Anterior cingulate cortex (tissue), 58 donors: ENCODE measurements around the gene IGSF9B.

Experiments
- DNase-seq, 58 donors: peaks; one replicate each; lab custom pipeline; 2025; lab: John Stamatoyannopoulos, UW

IGSF9B gene

DNA sequence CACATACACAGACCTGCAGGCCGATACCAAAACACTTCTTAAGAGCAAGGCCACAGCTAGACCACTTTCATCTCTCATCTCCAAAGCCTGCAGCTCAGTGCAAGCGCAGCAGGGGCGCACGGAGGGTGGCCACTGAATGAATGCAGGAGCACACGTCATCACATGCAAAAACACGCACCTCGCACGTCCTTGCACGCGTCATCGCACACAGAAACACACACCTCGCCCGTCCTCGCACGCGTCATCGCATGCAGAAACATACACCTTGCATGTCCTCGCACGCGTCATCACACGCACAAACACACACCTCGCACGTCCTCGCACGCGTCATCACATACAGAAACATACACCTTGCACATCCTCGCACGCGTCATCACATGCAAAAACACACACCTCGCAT lies 17.2 kb downstream of the IGSF9B start:
- DNase-seq = no peak

DNA sequence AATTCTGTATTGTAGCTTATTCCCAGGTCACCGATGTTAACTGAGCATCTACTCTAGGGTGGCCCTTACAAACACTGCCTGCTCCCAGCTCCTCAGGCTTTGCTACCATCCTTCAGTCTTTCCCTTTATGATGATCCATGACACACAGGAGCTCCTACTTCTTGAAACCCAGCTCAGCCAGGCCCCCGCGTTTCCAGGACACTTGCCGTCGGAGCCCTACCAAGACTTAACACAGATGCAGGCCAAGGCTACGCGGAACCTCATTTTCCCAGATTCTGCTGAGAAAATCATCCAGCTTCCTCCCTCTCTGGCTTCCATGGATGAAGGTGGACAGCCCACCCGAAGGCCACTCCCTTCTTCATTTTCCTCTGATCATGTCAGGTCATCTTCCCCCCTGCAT lies 18.6 kb downstream of the IGSF9B start:
- no peak for DNase-seq

DNA sequence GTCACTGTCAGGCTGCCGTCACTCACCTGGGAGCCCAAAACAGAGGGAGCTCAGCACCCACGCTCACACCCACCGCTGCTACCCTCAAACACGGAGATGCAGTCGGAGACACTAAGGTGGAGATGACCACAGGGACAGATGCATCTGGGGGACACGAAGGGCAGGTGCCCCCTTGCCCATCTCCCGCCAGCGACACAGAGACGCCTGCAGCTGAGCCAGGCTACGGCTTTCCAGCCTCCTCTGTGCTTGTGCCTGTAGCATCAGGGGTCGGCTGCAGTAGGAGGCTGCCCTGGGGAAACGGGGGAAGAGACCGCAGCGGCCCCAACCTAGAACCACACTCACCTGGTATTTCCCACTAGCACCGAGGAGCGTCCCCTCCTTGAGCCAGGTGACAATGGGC lies 19.3 kb downstream of the IGSF9B start:
- no peak for DNase-seq

DNA sequence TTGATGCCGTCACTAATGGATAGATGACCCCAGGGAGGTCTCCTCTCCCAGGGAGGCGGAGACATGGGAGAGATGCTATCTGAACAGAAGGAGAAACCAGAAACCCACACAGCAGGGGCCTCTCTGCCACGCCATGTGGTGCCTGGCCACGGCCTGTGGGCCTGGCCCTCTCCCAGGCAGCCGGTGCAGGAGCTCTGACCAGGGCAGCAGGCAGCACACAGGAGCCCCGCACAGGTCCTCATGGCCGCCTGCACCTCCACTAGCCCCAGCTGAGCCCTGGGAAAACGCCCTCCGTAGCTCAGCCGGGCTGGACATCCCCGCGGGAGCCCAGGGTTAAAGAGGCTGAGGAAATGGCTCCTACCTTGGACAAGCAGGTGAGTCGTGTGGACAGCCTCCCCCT lies 19.8 kb downstream of the IGSF9B start:
- no peak for DNase-seq

DNA sequence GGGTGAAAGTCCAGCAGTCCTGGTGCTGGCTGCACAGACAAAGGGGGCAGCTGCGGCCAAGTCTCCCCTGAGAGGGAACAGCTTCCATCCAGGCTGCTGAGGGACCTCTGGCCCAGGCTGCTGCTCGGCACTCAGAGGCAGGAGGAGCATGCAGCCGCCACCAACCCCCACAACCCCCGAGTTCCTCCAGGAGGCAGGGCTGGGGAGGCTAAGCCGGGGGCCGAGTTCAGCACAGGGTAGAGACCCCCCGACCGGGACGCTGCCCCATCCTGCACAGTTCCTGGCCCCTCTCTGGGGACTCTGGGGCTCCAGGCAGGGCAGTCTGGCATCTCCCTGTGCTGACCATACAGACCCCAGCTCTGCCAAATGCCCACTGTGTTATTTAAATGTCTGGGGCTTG lies 20.2 kb downstream of the IGSF9B start:
- DNase-seq = no peak

DNA sequence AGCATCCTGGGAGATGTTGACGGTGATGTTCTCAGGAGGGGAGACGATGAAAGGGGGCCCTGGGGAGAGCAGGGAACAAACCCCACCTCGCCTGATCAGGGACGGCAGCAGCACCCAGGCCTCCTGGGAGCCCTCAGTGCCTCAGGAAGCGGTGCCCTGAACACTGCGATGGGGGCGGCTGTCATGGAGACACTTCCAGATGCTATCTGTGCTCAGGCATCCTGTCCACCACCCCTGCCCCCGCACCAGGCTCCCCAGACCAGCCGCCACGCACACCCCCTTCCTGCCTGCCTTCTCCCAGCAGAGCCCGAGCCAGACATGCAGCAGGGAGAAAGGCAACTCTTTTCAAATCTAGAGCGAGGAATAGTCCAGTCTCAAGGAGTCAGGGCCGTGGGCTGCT lies 20.6 kb downstream of the IGSF9B start:
- peak in 6 of 58 donors; percentile 18 to 39 (median 36) for DNase-seq

DNA sequence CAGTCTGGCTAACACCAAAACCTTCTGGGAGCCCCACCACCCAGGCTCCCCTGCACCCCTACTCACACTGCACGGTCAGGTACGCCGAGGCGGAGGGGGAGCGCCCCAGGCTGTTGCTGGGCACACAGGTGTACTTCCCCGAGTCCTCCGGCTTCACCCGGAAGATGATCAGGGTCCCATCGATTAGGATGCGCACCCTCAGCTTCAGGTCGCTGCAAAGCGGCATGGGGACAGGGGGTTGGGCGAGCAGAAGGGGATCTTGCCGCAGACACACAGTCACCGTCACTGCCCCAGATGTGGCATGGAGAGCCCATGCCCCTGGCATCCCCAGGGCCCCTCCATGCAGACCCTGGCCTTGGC lies 21.2 kb downstream of the IGSF9B start:
- no peak for DNase-seq

DNA sequence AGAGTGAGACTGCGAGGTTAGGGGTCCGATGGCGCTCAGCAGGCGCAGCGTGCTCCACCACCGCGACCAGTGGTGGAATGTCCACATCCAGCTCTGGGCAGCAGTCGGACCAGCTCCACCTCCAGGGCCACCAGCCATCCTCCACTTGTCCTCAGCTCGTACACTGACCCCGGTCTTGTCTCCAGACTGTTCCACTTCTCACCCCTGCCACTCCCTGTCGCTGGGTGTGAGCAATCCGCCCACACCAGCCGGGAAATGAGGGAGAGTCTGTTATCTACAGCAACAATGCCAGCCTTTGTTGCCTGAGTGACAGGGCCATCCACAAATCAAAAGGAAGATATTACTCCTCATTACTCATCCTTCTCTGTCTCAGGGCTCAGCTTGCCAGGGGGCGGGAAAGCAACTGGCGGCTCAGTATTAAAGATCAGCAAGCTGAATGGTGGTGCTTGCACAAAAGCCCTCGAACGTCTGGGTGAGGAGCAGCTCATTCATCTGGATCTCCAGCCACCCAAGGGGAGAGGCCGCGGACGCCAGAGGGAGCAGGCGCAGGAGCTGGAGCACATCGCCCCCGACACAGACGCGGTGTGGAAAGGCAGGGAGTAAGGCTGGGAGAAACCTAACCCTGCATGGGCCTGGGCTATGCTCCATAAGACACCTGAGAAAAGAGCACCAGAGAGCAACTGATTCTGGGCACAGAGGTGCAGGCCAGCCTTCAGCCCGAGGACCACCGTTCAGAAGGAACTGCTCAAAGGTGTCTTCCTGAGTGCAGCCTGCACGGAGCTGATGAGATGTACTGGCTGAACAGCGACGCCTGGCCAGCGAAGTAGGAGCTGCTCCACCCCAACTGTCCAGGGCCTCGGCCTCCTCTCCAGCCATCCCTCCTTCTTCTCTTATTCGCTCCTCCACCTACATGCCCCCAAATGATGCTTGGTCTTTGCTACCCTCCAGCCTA lies 21.9 kb downstream of the IGSF9B start:
- DNase-seq = peak in 53 of 58 donors; percentile 33 to 93 (median 76)

DNA sequence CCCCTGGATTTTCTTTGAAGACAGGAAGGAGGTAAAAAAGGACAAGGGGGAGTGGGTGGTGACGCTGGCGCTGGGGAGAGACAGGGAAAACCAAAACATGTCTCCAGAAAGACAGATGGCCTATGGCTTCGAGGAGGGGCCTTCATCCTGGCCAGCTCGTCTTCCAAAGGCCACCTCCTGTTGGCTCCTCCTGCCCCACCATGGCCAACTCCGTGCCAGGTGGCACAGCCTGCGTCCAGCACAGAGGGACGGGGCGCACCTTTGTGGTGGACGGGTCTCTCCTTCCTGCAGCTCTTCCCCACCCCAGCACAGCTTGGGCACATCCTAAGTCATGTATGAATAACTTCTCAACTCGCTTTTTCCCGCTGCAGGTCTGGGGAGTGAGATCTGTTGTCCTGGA lies 22.7 kb downstream of the IGSF9B start:
- DNase-seq = no peak

DNA sequence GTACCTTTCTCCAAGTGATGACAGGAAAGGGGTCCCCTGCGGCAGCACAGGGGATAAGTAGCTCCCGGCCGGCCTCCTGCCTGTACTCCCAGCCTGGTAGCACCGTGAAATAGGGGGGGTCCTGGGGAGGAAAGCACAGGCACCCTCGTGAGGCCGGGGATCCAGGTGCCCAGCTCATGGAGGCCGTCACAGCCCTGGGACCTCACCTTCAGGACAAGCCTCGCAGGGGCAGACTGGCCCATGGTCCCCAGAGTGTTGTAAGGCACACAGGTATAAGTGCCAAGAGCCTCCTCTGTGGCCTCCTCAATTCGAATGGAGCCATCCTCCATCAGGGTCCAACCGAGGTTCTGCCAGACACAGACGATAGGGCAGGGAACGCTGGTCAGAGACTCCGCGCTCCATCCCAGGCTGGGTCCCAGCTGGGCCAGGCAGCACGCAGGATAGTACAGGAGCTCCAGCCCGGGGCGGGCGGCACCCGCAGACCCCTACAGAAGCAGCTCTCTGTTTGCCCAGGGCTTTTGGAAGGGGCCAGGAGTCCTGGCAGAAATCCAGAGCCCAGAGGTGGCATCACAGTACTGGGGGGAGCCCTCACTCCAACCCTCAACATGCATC lies 25.2 kb downstream of the IGSF9B start:
- no peak for DNase-seq

DNA sequence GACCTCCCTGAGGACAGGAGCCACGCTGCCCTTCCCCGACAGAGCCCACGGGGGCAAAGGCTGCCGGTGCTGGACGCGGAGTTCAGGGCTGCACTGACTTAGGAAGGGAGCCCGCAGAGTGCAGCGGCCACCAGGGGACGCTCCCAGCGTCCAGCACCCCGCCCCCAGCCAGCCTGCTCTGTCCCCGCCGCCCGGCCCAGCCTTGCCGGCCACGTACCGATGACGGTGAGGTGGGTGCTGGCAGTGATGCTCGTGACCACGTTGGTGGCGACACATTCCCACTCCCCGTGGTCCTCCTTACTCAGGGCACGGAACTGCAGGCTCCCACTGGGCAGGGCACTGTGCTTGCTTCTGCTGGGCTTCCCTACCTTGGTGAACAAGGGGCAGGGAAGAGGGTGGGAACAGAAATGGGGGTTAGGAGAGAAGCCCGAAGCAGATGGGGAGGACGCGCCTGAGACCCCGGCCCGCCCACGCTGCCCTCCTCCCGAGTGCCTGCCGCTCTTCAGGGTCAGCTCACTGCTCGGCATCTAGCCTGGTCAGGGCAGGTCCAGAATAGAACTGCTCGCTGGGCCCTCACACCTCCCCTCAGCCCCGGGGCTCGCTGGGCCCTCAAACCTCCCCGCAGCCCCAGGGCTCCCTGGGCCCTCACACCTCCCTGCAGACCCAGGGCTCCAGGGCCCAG lies 25.9 kb downstream of the IGSF9B start:
- DNase-seq = no peak

DNA sequence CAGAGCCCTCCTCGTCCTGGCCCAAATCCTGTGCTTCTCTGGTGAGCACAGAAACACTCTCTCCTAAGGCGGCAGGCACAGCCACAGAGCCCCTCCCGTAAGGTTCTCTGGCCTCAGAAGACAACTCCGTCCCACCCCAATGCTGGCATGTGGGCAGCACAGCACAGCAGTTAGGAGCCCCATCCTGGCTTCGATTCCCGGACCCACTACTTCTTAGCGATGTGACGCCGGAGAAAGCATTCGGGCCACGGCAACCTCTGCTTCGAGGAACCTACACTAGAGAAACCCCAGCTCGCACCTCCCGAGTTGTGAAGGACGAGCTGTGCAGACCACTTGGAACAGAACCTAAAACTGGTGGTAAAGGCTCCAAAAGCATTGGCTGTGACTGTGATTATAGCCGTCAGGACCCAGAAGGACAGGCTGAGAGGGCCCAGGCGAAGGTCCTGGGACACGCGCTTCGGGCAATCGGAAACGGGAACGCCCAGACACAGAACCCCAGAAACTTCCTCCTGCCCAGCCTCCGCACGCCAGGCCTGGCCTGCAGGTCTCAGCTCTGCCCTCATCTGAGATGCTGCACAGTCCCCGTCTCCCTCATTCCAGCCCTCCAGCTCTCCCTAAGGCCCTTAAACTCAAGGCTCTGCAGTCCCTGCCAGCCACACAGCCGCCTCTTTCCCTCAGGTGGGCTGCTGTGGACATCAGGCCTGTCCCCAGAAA lies 26.6 kb downstream of the IGSF9B start:
- DNase-seq = no peak

DNA sequence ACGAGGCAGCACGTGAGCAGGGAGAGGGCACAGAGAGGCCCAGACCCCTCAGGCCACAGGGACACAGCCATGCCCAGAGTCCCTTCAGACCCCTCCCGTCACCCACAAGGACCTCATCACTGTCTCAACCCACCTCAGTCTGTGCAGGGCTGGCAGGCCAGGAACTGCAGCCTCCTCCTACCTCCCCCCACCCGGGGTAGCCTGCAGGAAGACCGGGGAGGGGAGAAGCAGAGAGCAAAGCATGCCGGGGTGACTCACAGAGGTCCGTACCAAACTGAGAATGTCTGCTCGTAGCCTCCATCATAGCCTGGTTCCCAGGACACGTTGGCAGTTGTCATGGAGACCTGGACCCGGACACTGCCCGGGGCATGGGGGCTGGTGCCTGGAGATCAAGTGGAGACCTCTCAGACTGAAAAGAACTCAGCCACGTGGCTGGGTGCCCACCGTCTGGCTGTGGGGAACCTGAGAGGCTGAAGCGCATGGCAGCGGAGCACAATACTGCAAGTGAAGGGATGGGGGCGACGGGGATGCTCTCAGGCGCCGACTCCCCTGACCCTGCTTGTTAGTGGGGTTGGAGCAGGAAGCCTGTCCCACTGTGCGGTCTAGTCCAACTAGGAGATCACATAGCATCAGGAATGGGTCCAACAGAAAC lies 27.2 kb downstream of the IGSF9B start:
- no peak for DNase-seq

DNA sequence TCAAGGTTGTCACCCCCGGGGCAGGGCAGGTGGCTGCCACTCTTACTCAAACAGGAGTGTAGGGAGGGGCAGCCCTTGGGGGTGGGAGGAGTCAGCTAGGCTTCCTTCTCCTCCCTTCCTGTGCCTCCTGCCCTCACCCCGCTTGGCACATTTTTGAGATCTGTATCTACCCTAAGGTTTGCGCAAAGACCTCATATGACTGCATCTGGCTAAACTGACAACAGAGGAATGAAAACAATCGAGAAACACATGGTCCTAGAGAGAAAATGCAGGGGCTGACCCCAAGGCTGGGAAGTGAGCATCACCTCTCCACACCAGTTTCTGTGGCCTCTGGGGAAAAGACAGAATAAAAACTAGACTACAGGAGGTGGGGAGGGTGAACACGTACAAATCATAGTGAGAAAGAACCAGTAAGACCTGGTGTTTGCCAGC lies 28.1 kb downstream of the IGSF9B start:
- DNase-seq = no peak

DNA sequence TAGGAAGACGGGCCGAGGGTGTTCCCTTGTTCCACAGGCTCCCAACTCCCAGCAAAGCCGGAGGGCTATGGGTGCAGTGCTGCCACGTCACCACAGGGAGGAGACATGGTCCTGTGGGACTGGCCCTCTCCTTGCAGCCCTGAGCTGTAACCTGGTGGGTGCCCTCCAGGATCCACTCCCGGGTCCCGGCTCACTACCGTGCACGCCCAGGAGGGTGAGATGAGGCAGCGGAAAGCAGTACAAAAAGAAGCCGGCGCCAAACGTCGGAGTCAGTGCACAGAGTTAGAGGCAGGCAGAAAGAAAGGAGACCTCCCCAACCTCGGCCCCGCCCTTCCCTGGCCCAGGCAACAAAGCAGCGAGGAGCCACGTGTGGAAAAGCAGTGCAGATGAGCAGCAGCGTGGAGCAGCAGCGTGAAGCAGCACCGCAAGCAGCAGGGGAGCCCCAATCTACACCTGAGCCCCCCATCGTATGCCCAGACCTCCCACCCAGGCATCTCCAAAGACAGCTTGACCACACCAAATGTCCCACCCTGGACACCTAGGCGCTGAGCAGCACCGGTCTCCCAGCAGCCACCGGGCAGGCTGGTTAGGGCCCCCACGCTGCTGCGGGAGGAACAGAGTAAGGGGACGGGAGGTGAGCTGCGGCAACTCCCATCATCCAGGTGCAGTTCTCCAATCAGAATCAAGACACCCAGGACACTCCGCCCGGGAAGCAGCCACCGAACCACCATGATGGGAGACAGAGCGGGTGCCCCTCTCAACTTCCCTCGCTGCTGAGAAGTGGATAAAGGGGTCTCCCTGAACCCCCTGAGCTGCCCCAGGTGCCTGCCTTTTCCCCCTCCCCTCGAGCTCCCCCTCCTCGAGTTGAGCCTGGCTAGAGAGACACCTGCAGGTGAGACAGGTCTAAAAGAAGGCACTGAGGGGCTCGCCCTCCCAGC lies 28.8 kb downstream of the IGSF9B start:
- DNase-seq = peak in 48 of 58 donors; percentile 13 to 79 (median 39)

DNA sequence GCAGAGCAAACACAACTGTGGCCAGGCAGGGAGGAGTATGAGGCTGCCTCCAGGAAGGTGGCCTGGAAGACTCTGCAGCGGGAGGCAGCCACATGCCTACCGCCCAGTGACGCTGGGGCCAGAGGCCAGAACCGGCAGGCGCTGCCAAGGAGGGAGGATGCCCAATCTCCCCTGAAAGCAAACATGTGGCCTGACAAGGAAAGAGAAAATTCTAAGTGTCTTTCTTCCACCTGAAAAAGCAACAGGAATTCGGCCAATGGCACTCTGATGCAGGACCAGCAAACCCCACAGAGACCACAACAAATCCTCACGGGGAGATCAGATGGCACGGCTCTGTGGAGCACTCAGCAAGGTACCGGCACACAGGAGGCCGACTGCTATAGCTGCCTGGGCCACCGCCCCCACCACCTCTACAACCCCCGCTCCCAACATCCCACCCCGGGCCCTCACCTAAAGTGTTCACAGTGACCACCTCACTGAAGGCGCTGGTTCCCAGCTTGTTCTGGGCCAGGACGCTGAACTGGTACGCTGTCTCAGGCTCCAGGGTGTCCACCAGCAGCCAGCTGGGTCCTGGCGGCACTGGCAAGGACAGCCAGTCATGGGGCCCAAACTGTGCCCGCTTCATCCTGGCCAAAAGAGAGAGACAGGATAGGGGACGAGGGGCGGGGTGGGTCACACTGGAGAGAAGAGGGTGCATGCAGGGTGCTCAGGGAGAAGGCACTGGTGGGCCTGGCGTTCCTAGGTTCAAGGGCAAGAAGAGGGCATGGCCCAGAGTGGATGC lies 30.1 kb downstream of the IGSF9B start:
- no peak for DNase-seq

DNA sequence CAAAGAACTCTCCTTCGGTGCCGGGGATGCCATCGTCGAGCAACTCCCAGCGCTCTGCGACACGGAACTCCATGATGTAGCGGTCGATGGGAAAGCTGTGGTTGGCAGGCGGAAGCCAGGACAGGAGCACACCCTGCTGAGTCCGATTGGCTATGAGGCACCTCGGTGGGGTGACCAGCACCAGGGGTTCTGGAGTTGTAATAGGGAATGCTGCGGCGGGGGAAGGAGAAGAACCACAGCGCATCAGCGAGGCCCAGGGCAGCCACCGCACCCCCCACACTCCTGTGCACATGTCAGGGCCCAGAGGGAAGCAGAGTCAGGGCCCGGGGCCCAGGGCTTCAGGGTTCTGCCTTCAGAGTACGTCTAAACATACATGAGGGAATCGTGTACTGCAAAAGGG lies 31.0 kb downstream of the IGSF9B start:
- no peak for DNase-seq

DNA sequence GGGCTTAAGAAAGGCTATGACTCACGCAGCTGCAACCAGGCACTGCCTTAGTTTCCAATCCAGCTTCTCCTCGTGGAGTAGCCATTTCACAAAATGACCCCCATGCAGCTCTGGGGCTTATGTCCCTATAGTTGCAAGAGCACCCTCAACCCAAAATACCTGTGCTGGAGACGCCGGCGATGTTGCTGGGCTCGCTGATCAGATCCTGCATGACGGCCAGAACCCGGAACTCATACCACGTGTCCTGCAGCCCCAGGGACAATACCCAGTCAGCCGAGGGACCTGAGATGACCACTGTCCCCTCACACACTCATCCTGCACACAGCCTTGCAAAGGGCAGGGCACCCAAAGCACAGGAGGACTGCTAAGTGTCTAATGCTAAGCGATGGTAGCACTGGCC lies 32.1 kb downstream of the IGSF9B start:
- no peak for DNase-seq
